HG03469 (cell line): ENCODE data around the gene MCEMP1.

Experiments
- ATAC-seq: cut with Tn5 transposase; IDR thresholded peaks from one replicate; pipeline ENCODE4 v1.9.1; 2021; ENCODE audit warnings: mild to moderate bottlenecking, moderate library complexity, moderate number of reproducible peaks; ENCODE audit not compliant: unreplicated experiment

Gene MCEMP1

DNA sequence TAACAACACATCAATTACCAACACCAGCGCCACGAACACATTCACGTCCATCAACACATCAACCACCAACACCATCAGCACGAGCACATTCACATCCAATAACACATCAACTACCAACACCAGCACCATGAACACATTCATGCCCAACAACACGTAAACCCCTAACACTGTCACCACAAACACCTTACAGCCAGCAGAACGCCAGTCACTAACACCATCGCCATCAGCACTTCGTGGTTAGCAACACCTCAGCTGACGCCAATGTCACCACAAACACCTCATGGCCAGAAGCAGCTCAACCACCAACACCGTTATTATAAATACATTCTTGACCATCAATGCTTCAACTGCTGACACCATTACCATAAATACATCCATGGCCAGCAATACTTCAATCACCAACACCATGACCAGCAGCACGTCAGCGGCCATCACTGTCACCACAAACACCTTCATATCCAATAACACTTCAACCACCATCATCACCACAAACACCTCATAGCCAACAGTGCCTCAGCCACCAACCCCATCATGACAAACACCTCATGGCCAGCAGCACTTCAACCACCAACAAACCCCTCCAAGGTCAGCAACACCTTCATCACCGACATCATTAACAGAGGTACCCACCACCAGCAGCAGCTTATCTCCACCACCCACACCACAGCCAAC is 15.7 kb downstream of the MCEMP1 start:
- ATAC-seq, result no peak

- no peak for ATAC-seq
Measured at GRCh38 chr19:7694499-7694898, 17.6 kb downstream of the MCEMP1 start.

DNA sequence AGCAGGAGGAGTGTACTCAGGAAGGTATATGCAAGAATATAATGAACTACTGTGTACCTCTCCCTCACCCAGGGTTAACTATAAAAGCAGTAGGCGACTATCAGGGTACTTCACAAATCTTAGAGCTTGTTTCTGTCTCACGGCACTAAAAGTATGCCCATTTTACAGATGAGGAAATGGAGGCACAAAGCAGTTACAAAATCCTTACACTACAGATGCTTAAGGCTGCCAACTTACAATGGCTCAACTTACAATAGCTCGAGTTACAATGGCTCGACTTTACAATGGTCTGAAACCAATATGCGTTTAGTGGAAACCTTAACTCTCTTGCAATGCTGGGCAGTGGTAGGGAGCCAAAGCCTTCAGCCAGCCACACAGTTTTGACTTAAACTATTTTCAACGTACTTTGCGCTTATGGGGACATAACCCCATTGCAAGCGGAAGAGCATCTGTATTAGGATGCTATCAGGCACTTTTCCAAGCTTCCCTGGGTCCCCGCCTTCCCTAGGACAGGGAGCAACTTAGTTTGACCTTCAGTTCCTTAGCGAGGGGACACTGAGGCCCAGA is 20.9 kb downstream of the MCEMP1 start:
- no peak for ATAC-seq

- no peak for ATAC-seq
Measured at GRCh38 chr19:7698583-7698982, 21.7 kb downstream of the MCEMP1 start.

GRCh38 chr19:7699003-7699402 is 22.1 kb downstream of the MCEMP1 start:
- no peak for ATAC-seq

DNA sequence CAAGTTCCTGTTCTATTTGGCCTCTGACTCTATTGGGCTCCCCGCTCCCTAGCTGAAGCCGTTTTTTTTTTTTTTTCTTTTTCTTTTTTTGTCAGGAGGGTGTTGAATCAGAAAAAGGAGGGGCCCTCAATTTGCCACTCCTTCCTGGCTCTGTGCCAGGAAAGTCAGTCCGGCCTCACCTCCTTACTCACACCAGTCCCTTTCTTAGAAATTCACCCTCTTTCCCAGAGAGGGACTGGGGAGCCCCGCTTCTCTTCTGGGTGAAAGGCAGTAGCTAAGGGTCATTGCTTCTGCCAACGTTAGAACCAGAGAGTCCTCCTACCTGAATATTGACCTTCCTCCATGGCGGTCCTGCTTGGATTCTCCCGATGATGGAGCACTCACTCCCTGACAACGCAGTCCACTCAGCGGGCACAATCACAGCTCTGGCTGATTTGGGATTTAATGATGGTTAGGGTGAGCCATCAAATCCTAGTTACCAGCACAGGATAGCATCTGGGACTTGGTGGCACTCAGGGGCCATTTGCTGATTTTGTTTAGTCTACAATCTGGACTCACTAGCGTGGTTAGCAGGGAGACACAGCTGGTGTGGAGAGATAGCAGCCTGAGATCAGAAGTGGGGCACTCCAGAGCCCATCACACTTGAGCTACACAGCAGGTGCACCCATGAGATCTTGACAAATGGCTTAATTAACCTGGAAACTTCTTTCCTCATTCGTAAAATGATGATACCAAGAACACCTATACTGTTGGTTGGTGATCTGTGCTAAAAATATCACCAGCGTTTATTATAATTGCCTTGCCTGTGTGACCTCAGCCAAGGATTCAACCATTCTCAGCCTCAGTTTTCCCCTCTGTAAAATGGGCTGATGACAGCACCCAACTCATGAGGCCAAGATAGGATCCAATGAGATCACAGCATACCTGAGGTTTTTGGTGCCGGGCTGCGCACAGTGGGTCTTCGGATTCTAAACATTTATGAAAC is 22.8 kb downstream of the MCEMP1 start:
- ATAC-seq, result no peak

GRCh38 chr19:7701049-7701653 is 24.3 kb downstream of the MCEMP1 start:
- no peak for ATAC-seq

- peak; percentile 33 for ATAC-seq
Measured at GRCh38 chr19:7701654-7702457, 25.0 kb downstream of the MCEMP1 start, which contains the start of gene FCER2. FCER2 (minus strand) TSS chr19:7702131; CDS start chr19:7699760, 2,371 bp downstream.

DNA sequence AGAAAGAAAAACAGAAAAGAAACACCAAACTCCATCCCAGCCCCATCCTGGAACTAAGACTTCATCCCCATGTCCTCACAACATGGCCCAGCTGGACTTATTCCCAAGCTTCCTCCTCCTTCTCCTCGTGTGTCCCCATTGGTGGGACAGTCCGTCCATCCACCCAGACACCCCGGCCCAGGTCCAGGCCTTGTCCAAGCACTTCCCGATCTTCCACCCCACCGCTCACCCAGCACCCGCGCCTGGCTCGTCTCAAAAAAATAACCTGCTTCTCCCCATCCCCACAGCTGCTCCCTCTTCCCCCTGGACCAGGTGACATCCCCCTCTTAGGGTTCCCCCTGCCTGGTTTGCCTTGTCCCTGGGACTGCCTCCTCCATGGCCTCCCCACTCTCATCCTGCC is 26.4 kb downstream of the MCEMP1 start:
- ATAC-seq, result no peak

GRCh38 chr19:7704280-7705060 is 27.6 kb downstream of the MCEMP1 start:
- no peak for ATAC-seq

DNA sequence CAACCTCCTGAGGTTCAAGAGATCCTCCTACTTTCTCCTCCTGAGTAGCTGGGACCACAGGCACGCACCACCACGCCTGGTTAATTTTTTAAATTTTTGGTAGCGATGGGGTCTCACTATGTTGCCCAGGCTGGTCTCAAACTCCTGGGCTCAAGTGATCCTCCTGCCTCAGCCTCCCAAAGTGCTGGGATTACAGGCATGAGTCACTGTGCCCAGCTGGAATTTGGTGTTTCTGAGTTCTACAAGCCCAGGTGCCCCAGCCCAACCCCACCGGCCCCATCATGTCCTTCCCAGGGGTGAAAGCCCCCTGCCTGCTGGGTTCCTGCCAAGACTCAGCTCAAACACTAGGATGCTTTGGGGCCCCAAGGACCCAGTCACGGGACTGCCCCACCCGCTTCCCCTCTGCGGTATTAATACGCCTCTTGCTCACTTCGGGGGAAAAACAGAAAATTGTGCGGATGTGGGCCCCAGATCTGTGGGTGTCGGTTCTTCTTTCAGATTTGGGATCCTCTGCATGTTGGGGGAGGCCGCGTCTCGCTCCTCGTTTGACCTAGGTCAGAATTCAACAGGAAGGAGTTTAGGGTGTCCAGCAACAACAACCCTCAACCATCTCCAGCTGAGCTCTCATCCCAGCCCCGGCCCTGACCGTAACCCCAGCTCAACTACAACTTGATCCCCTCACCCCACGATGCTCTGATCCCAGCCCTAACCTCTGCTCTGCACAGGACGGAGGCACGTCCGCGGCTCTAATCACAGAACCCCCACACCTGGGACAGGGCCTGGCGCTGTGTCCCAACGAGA is 28.7 kb downstream of the MCEMP1 start:
- no peak for ATAC-seq

DNA sequence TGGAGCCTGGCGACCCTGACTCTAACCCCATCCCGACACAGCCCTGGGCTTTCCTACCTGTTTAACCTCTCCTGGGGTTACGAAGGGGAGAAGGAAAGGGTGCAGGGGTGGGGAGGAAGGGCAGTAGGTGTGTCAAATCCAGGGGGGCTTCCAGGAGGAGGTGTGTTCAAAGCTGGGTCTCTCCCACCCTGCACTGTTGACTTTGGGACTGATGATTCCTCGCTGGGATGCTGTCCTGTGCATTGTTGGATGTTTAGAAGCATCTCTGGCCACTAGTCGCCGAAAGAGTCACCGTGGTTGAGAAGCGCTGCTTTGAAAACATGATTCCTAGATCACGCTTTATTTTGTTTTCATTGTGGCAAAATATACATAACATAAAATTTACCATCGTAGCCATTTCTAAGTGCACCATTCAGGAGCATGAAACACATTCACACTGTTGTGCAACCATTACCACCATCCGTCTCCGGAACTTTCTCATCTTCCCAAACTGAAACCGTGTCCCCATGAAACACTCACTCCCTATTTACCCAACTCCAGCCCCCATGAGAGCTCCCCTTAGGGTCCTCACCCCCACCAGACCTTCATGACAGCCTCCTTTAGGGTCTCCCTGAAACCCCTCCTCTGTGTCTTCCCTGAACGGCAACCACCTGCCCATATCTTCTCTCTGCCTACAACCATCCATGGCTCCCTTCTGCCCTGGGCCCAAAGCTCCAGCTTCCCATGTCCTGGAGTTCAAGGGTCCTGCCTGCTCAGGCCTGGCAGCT is 29.5 kb downstream of the MCEMP1 start:
- ATAC-seq, result no peak

- no peak for ATAC-seq
Measured at GRCh38 chr19:7706955-7707456, 30.1 kb downstream of the MCEMP1 start.

- ATAC-seq, result no peak
Measured at GRCh38 chr19:7709932-7710460, 33.1 kb downstream of the MCEMP1 start.

GRCh38 chr19:7710616-7711015 is 33.7 kb downstream of the MCEMP1 start:
- ATAC-seq, result no peak

- no peak for ATAC-seq
Measured at GRCh38 chr19:7715671-7716070, 38.8 kb downstream of the MCEMP1 start.

GRCh38 chr19:7716762-7717161 is 39.9 kb downstream of the MCEMP1 start:
- ATAC-seq, result no peak

GRCh38 chr19:7718668-7719067 is 41.8 kb downstream of the MCEMP1 start:
- ATAC-seq, result no peak
